NCI-H510A treated with DMSO at 0.1 percent for 48 hours (cell line): ENCODE measurements around the gene TMEM97.
A peak's percentile ranks its signal among the peaks of the same experiment; 100 is the strongest.

ENCODE experiments used
- DNase-seq: peaks from one replicate; lab custom pipeline; 2025; lab: John Stamatoyannopoulos, UW

TMEM97 gene

DNA sequence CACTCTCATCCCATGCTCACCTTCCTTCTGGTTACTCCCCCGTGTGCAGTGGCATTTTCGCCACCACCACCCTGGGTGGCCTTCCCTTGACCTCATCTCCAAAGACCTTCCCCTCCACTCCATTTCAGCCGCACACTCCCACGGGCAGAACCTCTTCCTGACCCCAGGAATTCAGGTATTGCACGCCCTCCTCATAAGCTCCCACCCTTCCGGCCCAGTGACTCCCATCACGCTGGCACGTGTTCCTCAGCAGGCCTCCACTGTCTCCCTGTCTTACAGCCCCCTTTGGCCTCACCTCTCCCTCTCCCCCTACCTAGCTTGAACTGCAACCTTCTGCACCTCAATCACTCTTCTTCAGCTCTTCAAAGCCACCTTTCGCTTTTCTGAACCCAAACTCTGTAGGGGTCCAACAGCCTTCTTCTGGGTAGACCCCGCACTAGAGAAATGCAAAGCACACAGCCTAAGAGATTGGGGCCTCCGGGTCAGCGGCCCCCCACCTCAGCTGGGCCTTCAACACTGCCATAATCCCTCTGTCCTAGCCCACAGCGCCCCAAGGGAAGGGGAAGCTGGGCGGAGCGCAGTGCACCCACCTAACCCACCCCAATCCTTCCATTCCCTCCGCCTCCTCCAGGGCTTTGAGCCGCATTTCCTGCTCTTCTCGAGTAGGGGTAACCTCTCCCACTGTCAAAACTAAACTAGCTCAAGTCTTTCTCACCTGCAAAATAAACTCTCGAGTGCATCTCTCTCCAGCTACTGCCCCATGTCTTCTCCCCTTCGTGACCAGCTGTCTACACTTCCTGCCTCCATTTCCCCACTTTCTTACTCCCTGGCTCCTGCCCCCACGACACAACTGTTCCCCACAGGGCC lies 1.7 kb upstream of the TMEM97 start:
- DNase-seq = no peak

DNA sequence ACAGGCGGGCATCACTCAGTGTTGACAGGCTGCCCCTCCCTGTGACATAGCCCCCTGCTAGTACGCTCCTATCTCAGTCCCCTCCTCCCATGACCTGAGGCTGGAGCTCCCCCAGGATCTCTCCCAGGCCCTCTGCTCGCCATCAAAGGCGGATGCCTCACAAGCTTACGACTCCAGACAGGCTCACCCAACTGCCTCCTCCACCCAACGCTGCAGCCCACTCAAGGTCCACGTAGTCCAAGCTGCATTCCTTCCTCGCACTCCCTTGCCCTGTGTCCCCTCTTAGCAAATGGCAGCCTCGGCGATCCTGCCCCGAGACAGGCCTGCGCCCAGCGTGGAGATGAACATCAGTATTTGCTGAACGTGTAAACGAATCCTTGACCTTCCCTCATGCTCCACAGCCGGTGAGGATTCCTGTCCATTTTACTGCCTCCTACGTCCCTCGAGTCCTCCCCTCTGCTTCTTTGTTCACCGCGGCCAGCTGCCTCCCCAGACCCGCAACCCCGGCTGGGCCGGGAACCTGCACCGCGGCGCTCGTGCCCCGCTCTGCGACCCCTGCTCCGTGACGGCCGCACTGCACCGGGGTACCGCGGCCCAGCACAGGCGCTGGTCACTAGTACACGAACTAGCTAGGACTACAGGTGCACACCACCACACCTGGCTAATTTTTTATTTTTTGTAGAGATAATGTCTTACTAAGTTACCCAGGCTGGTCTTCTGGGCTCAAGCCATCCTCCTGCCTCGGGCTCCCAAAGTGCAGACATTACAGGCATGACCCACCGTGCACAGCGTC lies 838 bp upstream of the TMEM97 start:
- DNase-seq = no peak

DNA sequence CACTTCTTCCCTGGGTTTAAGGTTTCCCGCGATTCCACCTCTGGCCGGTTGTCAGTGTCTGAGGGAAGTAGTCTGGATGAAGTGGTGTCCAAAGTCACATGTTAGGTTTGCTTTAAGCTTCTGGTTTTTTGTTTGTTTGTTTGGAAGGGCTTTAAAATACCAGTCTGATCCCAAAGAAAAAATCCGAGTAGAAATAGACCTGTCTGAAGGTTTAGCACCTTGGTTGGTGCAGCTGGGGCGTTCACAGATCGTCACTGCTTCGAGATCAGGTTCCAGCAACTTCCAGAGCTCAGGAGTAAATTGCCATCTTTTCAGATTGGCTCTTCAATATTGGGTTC lies 567 bp downstream of the TMEM97 start:
- DNase-seq = no peak

DNA sequence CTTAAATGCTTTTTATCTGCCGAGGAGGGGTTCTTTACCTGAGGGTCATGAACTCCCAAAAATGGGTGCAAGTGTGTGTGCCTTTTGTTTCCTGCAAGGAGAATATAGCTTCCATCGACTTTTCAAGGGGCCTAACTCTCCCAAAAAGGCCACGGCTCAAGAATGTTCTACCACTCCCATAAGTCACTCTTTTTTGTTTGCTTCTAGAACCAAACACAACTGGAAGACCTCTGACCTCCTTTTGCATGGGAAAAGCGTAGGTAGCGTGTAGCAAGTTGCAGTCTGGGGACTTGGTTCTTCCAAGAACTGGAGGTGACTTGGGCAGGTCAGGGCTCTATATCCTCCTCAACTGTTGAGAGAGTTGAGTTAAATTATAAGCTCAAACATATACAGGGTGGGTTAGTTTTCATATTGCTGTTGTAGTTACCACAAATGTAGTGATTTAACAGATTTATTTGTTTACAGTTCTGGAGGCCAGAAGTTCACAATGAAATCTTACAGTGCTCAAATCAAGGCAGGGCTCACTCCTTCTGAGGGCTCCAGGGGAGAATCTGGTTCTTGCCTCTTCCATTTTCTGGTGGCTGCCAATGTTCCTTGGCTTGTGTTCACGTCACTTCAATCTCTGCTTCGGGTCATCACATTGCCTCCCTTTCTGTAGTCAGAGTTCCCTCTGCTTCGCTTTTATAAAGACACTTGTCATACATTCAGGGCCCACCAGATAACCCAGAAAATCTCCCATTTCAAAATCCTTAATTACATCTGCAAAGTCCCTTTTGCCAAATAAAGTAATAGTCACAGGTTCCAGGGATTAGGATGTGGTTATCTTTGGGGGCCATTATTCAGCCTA lies 1.4 kb downstream of the TMEM97 start:
- no peak for DNase-seq

DNA sequence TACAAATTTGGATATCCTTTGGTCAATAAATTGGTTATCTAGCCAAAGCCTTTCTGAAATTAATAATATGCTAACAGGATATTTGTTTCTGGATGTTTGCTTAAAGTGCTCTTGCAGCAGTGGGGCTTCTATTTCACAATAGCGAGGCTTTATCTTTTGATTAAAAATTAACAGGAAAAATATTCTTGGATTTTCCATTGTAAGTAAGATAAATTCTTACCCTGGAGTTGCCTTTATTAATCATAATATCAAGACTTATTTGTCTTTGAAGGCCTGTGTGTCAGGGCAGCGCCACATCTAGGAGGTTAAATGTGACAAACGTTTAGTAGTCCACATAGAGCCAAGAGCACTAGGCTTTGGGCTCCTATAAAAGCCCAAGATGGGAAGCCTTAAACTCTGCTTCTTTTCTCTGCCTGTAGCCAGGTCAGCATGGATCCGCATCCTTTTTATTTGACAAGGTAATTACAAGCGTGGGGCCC lies 5.3 kb downstream of the TMEM97 start:
- no peak for DNase-seq

DNA sequence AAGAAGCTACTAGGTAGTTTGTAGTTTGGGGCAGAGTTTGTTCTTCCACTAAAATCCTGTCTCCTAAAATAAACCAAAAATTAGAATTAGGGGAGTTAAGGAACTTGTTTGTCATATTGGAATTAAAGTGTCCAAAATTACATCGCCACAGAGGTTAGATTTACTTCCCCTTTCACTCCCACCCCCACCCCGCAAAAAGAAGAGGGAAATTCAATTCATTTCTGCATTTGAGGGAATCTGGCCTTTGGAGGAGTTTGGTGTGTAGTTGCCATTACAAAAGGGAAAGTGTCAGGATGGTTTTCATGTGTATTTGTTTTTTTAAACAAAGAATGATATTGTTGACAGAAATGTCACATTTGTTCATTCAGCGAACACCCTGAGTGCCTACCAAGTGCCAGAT lies 5.8 kb downstream of the TMEM97 start:
- DNase-seq = no peak

DNA sequence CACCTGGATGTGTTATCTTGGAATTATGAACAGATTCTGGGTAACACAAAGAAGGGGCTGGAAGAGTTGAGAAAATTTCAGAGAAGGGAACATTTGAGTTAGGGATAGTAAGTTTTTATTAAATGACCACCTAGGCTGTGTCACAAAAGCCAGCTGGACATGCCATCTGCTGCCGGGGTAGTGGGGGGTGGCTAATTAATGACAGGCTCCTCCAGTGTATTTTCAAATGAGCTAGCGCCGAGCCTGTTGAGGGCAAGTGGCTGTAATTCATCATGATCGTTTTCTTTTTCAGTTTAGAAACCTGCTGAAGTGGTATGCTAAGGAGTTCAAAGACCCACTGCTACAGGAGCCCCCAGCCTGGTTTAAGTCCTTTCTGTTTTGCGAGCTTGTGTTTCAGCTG lies 6.2 kb downstream of the TMEM97 start:
- DNase-seq = peak; percentile 40

DNA sequence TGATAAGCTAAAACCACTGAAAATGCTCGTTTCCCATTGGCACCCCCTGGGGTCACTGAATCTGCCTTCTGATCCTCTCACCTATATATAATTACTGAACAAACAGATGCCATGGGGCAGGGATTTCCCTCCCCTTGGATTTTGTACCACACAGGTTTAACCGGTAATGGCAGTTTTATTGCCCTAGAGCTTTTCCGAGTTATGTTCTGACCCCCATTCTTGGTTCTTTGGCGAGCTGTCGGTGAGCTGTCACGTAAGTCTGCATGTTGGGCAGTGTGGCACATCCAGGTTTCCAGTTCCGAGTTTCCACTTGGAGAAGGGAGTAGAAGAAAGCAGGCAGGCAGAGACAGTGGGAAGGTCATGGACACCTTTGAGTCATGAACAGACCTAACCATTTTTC lies 7.1 kb downstream of the TMEM97 start:
- peak; percentile 76 for DNase-seq

DNA sequence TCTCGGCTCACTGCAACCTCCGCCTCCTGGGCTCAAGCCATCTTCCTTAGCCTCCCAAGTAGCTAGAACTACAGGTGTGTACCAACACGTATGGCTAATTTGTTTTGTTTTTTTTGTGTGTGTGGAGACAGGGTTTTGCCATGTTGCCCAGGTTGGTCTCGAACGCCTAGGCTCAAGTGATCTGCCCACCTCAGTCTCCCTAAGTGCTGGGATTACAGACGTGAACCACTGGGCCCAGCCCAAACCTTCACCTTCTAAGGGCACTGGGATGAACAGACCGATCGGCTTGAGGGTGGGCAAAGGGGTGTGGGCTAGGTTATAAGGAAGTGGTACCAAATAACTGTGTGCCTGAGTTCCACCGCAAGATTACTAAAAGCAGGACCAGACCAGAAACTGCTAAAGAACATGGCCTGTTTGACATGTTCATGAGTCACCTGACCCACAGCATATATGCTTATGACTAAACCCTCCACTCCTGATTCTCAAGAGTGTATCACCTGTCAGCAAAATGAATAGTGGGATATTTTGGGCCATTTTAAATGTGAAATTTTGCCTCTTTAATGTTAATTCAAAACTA lies 8.1 kb downstream of the TMEM97 start:
- DNase-seq = no peak

DNA sequence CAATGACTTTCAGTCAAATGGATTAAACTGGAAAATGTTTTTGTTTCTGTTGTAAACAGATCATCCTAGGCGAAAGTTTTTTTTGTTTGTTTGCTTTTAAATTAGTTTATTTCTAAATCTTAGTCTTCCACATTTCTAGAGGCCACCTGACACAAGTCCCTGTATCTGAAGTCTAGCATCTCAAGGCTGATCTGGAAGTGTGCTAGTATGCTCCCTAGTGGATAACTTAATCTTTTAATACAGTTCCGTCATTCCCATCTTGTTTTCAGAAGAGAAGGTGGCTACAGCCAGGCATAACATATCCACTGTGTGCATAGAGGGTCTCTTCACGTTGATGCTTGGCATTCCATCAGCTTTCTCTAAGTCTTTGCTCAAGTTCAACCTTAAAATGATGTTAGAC lies 8.7 kb downstream of the TMEM97 start:
- DNase-seq = no peak

DNA sequence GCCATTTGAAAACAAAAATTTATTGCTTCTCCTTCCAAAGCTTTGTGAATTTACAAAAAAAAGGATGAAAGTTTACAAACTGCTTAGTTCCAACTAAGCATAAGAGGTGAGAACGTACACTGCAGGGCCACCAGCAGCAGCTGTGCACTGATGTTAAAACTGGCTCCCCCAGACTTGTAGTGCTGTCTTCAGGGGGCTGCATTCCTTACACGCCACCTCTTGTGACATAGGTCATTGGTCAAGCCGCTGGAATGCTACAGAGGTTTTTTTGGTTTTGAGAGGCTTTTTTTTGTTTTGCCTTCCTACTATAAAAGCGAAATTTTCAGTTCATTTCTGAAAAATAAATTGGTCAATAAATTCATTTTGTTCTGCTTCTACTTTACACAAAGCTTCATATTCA lies 9.3 kb downstream of the TMEM97 start:
- no peak for DNase-seq

DNA sequence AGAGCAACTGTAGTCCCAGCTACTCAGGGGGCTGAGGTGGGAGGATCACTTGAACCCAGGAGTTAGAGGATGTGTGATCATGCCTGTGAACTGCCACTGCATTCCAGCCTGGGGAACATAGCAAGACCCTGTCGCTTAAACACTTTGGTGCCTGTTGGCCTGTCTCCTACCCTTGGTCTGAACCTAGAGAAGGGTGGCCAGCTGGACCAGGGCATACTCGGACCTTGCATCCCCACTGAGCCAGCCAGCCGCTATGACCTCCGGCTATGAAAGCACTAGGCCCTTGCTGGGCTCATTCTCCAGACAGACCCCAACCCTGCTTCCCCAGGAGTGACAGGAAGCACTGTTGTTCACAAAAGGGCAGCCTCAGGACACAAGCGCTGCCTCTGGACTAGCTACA lies 11.7 kb downstream of the TMEM97 start:
- no peak for DNase-seq

DNA sequence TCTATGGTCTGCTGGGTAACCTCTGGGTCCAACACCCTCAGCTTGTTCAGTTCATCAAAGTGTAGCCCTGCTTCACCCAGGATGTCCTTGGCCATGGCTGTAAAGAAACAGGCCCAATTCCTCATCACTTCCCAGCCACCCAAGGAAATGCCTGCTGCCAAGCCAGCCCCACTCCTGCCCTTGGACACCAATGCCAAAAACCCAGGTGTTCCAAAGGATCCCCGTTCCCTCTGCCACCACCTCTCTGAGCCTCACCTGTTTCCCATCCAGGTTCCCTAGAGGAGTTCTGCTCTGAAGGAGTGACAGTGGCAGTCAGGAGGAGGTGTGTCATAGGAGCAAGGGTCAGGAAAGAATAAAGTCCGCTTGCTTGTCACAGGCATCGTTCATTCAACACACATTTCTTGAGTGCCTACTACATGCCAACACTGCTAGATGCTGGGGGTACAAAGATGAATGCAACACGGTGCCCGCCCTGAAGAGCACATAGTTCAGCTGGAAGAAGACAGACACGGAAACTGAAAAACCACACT lies 13.0 kb downstream of the TMEM97 start:
- no peak for DNase-seq

DNA sequence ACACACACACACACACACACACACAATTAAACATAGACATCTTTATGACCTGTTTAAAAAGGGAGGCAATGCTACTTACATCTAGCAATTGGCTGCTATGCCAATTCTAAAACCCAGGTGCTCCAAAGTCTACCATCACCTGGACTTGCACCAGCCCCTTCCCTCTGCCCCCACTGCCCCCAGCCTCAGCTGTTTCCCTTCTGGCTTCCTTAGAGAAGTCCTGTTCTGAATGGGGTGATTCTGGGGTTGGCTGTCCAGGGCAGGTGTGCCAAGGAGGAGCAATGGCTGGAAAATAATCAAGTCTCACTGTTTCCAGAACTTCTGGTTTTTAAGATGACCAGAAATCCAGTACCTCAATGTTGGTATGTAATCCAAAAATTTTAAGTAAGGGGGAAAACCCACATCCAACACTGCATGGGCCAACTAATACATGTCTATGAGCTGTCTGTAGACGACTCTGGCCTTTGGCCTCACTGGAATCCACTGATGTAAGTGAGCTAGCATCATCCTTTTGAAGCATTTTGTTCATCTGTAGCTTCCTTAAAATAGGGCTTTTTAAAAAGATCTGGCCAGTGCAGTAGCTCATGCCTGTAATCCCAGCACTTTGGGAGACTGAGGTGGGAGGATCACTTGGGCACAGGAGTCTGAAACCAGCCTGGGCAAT lies 14.2 kb downstream of the TMEM97 start:
- no peak for DNase-seq

DNA sequence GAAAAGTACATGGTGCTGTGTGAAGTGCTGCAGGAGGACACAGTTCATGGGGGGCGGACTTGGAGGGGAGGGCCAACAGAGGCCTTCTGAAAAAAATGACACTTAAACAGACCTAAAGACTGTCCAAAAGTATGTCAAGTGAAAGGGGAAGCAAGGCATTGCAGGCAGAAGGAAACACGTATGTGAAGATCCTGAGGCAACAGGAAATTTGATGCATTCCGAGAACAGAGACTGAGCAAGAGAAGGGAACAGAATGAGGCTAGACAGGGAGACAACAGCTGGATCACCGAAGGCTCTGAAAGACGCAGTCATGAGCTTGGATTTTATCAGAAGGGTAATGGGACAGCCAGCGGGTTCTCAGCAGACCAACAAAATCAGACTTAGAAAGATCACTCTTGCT lies 15.2 kb downstream of the TMEM97 start:
- no peak for DNase-seq

DNA sequence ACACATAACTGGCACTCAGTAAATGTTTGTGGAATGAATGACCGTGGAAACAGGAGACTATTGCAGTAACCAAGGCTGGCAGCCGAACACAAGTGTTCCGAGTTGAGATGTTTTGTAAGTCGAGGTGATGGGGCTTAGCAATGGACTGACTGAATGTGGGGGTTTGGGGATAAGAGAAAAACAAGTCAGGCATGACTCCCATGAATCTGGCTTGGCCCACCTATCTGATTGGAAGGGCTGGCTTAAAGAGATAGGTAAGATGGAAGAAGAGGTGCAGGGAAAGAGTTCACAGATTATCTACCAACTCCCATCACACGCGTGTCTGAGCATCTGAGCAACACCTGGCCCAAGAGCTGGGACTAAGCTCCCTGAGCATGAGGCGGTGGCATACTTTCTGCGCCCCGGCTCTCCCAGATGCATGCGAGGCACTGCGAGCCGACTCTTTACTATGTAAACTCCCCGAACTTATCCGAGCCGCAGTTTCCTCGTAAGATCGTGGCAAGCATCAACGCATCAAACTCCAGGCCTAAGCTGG lies 15.7 kb downstream of the TMEM97 start:
- no peak for DNase-seq

DNA sequence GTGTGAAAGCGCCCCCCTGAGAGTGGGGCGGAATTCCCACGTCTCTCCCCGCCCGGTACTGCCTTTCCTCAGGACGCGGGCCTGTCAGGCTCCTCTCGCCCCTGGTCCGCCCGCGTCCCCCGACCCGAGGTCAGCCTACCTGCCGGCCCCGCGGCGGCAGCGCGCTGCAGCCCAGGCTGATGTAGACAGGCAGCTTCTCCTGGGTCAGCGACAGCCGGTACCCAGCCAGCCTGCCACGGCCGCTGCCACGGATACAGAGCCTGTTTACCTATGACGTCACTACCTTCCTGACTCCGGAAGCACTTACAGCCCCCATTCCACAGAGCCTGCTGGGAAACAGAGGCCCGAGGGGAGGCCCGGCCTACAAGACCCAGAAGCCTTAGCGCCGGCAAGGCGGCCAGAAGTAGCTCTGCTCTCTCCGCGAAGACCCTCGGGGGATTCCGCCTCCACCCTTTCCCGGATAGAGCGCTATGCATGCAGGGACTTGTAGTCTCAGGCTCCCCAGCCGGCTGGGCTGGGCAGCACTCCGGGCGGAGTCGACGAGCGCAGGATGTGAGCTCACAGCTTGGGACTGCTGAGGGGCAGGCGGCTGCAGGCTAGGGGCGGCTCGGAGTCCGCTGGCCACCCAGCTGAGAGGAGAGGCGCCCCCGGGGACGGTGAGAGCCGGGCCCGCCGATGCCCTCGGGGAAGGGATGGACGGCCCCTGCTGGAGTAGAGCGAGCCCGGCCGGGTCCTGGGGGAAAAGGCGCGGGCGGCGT lies 16.4 kb downstream of the TMEM97 start, which contains the start of the genes IFT20 and TNFAIP1:
Gene IFT20 (minus strand): TSS at position 272 of the 758 bp plus-strand sequence. CDS start 3,487 bp downstream, outside the sequence.
Gene TNFAIP1 (plus strand): TSS at position 561 of the 758 bp plus-strand sequence. CDS start 3,761 bp downstream, outside the sequence.
- peak; percentile 98 for DNase-seq

DNA sequence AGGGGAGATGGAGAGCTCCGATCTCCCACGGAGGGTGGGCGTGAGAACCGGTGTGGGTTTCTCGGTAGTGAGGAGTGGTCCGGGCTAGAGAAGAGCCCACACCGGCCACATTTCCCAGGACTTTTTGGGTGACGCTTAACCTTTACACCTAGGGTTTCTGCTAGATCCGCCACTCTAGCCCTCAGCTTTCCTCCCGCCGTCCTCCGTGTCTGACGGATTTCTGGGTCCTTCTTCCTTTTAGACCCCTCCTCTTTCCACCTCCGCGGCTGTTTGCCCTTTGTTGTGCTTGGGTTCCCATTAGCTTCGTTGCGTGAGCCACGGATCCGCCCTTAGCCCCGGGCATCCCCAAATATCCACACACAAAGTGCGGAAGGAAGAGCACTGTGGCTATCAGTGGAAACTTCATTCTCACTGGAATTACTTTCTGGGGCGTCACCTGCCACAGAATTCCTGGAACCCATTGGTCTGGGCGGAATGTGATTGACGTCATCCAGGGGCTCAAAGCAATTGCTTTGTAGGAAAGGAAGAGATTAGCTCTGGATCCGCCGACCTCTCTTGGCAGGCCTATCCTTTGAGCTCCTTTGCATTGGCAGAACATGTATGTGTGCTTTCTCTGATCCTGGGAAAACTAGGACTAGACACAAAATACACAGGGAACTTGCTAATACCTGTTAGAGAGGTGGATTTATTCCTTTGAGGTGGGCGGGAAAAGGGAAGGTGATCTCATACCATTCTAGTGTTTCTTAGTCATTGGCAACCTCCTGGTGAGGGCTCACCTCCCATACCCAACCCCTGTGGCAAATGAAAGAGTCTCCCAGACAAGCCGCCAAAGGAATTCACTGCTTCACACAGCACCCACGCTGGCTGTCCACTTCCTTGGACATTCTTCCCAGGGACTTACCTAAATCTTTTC lies 17.2 kb downstream of the TMEM97 start:
- DNase-seq = peak; percentile 66
